ENCODE data around the gene ATP8B1.

- no peak for TF ChIP-seq CTCF (IDR thresholded peaks at IDR 0.05)
- TF ChIP-seq POLR2A (IDR thresholded peaks at IDR 0.05), result no peak
These were observed 32.8 kb upstream of the ATP8B1 start for GRCh38 chr18:57835904-57836303.
